Stromal cell of bone marrow (primary cell): Measurements from ENCODE around the gene CTBP1.
"Not testable (repeated sequence)": the region's sequence is repeated elsewhere in the genome, so short reads cannot be mapped to it uniquely, and the experiment has no call there.

Experiments used
- DNase-seq: peaks from one replicate; pipeline ENCODE4 v3.0.0-alpha.2; 2012; ENCODE audit warnings: low read depth

CTBP1 gene

GRCh38 chr4:1237981-1238675 lies 10.8 kb downstream of the CTBP1 start:
- DNase-seq, result no peak

GRCh38 chr4:1237261-1237660 lies 11.7 kb downstream of the CTBP1 start:
- DNase-seq, result not testable (repeated sequence)

GRCh38 chr4:1236836-1237235 lies 12.1 kb downstream of the CTBP1 start:
- DNase-seq, result not testable (repeated sequence)

- DNase-seq, result no peak
These were observed 12.8 kb downstream of the CTBP1 start for GRCh38 chr4:1236103-1236641.

- DNase-seq, result no peak
These were observed 13.4 kb downstream of the CTBP1 start for GRCh38 chr4:1235381-1236102.

GRCh38 chr4:1234811-1235292 lies 14.1 kb downstream of the CTBP1 start:
- no peak for DNase-seq

- DNase-seq, result no peak
These were observed 14.6 kb downstream of the CTBP1 start for GRCh38 chr4:1234309-1234695.

GRCh38 chr4:1233641-1234308 lies 15.2 kb downstream of the CTBP1 start:
- no peak for DNase-seq

GRCh38 chr4:1232661-1233621 lies 16.0 kb downstream of the CTBP1 start:
- no peak for DNase-seq

GRCh38 chr4:1231637-1232360 lies 17.1 kb downstream of the CTBP1 start:
- no peak for DNase-seq

GRCh38 chr4:1230971-1231636 lies 17.8 kb downstream of the CTBP1 start:
- DNase-seq, result no peak

GRCh38 chr4:1230316-1230715 lies 18.6 kb downstream of the CTBP1 start:
- DNase-seq, result no peak

- DNase-seq, result no peak
These were observed 19.6 kb downstream of the CTBP1 start for GRCh38 chr4:1229117-1229849.

- no peak for DNase-seq
These were observed 21.1 kb downstream of the CTBP1 start for GRCh38 chr4:1227816-1228215.

GRCh38 chr4:1226598-1226997 lies 22.3 kb downstream of the CTBP1 start:
- DNase-seq, result no peak

- no peak for DNase-seq
These were observed 22.8 kb downstream of the CTBP1 start for GRCh38 chr4:1226144-1226481.

- DNase-seq, result no peak
These were observed 23.4 kb downstream of the CTBP1 start for GRCh38 chr4:1225272-1226143.
